HG03196 (cell line): Measurements from ENCODE around the gene METTL26.

ENCODE experiments used
- ATAC-seq: cut with Tn5 transposase; IDR thresholded peaks from one replicate; pipeline ENCODE4 v1.9.1; 2021; ENCODE audit not compliant: unreplicated experiment

The METTL26 gene

GRCh38 chr16:674968-675883 lies 39.1 kb upstream of the METTL26 start, which contains the start of gene RHBDL1:
RHBDL1 (plus strand) TSS chr16:675671; CDS start chr16:675791, 120 bp downstream.
- no peak for ATAC-seq

- ATAC-seq, result no peak
Observed at GRCh38 chr16:674214-674881, 38.2 kb upstream of the METTL26 start.

- no peak for ATAC-seq
Observed at GRCh38 chr16:673399-673991, 37.4 kb upstream of the METTL26 start.

GRCh38 chr16:672851-673250 lies 36.7 kb upstream of the METTL26 start:
- no peak for ATAC-seq

DNA sequence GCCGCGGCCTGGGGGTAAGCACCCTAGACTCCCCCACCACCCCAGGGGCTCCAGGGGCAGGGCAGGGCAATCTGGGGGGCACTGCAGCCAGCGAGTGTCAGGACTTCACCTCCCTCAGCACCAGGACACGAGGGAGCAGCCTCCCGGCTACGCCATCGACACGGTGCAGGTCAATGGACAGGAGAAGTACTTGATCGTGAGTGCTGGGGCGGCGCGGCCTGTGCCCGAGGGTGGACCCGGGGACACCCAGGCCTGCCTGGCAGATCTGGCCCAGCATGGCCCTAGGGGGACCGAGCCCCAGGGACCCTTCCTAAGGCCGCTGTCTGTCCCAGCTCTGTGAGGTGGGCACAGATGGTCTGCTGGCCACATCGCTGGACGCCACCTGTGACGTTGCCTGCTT lies 36.3 kb upstream of the METTL26 start:
- no peak for ATAC-seq

DNA sequence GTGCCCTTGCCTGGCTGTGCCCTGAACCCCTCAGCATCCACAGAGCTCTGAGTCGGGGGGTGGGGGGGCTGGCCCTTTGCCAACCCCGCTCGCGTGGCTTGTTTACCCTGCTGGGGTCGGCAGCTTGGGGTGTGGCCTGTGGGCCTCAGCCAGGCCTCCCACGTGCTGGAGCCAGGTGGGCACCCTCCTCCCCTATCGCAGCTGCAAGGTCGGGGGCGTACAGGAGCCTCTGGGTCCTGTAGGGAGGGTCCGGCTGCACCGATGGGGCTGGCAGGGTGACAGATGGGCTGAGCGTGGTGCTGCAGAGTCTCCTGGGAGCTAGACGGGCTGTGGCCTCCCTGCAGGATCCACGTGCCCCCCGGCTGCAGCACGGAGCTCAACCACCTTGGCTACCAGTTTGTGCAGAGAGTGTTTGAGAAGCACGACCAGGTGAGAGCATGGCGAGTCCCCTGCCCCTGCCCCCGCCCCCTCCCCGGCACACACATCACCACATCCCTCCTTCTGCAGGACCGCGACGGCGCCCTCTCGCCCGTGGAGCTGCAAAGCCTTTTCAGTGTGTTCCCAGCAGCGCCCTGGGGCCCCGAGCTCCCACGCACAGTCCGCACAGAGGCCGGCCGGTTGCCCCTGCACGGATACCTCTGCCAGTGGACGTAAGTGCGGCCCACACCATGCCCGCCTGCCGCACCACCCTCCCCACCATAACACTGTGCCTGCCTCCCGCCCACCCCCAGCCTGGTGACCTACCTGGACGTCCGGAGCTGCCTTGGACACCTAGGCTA lies 35.4 kb upstream of the METTL26 start:
- no peak for ATAC-seq

GRCh38 chr16:670485-671352 lies 34.6 kb upstream of the METTL26 start:
- no peak for ATAC-seq

DNA sequence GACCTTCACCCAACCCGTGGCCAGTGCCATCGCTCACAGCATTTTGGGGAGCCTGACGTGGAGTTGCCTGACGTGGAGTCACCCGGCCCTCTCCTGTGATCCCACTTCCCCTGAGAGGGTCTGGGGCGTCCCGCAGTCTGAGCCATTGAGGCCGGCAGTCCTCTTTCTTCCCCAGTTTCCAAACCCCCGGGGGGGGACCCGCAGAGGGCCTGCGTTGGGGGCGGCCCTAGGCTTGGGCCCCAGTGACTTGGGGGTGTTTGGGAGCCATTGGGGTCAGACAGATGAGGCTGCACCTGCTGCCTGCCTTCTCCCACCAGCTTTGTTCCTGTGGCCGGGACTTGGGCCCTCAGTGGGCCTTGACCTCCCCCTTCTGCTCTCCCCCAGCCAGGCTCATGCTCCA lies 33.6 kb upstream of the METTL26 start:
- ATAC-seq, result no peak

DNA sequence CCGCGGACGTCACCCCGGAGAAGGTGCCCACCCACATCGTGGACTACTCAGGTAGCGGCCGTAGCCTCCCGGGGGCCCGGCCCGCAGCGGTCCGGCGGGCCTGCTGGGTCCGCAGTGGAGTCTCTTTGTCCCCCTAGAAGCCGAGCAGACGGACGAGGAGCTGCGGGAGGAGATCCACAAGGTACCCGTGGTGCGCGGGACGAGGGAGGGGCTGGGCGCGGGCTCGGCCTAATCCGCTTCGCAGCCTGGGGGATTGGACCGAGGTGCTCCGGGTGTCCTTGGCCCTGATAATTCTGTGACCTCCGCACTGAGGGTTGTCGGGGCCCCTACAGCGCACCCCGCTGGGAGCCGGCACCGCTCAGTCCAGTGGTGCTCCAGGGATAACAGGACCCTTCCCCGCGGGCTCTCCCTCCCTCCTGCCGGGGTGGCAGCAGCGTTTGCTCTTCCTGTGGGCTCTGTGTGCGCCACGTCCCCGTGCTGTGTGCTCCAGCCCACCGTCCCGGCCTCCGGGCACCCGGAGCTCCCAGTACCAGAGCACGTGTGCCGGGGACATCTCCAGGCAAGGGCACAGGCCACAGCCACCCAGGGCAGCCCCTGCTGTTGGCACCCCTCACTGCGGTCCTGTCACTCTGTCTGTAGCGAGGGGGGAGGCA lies 32.5 kb upstream of the METTL26 start:
- no peak for ATAC-seq

DNA sequence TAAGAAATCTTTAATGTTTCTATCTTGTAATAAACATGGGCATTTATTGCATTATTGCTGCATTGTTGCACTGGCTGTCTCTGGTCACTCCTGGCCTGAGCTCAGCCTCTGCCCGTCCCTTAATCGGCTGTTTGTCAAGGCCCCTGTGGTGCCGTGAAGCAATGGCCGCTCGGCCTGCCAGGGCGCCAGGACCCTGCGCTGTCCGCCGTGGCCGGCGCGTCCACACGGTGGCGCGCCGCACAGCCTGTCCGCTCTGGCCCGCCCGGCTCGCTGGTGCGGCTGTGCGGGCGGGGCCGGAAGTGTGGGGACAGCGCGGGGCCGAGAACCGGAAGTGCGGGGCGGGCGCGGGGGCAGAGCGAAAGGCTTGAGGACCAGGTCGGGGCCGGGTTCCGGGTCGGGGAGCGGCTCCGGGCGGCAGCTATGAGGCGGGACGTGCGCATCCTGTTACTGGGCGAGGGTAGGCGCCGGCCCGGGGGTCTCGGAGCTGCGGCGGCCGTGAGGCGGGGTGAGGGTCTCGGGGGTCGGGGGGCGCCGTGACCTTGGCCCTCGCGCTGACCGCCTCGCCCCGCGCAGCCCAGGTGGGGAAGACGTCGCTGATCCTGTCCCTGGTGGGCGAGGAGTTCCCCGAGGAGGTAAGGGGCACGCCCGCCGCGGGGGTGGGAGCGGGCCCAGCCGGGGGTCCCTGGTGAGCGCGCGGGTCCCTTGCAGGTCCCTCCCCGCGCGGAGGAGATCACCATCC lies 31.8 kb upstream of the METTL26 start, which contains the start of gene RHOT2:
Gene RHOT2 (plus strand): TSS at position 353 of the 739 bp plus-strand sequence. CDS start 68 bp downstream, at position 421.
- peak; percentile 65 for ATAC-seq

DNA sequence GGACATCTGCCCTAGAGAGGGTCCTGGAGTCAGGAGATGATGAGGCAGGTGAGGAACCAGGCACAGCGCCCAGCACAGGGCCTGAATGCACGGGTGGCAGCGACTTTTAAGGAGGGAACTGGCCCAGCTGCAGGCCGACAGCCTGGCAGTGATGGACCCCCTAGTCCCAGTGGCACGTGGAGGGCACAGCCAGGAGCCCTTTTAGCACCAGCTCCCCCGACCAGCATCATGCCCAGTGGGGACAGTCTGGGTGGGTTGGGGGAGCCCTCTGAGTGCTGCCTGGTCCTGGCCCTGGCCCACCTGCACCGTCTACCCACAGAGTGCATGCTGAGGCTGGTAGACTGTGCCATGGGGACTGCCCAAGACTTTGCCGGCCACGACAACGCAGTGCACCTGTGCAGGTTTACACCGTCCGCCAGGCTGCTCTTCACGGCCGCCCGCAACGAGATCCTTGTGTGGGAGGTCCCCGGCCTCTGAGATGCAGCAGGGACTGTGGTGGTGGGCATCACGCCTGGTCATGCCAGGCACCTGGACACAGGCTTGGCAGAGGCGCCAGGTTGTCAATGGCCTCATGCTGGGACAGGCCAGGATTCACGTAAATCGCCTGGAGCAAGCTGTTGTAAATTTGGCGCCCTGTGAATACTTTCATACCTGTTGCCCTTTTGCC lies 31.1 kb upstream of the METTL26 start:
- no peak for ATAC-seq

GRCh38 chr16:666572-666971 lies 30.5 kb upstream of the METTL26 start:
- ATAC-seq, result no peak

- ATAC-seq, result no peak
Observed at GRCh38 chr16:662597-662996, 26.5 kb upstream of the METTL26 start.

GRCh38 chr16:662095-662494 lies 26.0 kb upstream of the METTL26 start:
- ATAC-seq, result no peak

DNA sequence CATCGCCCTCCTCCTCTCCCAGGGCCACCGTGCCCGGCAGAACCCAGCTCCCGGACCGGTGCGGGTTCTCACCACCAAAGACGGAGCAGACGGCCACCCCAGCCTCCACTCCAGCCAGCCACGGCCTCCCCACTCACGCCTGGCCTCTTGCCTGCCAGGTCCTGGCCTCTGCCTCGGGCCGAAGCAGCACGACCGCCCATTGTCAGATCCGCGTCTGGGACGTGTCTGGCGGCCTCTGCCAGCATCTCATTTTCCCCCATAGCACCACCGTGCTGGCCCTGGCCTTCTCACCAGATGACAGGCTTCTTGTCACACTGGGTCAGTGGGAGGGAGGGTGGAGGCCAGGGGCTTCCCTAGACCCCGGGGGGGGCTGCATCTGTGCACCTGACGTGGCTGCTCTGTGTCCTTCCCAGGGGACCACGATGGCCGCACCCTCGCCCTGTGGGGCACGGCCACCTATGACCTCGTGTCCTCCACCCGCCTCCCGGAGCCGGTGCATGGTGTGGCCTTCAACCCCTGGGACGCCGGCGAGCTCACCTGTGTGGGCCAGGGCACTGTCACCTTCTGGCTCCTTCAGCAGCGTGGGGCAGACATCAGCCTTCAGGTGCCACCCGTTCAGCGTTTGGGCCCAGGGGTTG lies 25.2 kb upstream of the METTL26 start:
- peak; percentile 14 for ATAC-seq

DNA sequence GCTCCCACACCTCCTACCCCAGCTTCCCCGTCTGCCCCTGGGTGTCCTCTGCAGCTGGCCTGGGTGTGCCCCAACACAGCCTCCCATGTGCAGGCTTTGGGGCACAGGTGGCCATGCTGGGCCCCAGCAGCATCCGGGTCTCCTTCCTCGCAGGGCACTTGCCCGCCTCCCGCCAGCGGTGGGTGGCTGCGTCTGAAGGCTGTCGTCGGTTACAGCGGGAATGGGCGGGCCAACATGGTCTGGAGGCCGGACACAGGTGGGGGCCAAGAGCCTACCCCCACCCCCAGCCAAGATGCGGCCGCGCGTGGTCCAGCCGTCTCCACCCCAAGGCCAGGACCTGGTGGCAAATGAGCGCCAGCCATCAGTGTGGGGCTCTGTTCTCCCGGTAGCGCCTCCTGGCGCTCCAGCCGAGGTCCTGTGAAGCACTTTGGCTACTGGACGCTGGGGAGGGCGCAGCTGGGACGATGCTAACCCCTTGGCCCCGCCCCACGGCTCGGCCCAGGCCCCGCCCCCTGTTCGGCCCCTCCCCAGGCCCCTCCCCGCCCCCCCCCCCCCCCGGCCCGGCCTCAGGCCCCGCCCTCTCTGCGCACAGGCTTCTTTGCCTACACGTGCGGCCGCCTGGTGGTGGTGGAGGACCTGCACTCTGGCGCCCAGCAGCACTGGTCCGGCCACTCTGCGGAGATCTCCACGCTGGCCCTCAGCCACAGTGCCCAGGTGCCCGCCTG lies 24.5 kb upstream of the METTL26 start:
- ATAC-seq, result peak; percentile 38

- ATAC-seq, result no peak
Observed at GRCh38 chr16:660132-660458, 24.0 kb upstream of the METTL26 start.
